HEK293 (cell line): Measurements from ENCODE around the gene ARHGAP42.
A peak's percentile ranks its signal among the peaks of the same experiment; 100 is the strongest.

Source experiments
- CTCF ChIA-PET: fragments of 350-600 bp; formaldehyde crosslinking; extraction: SDS; loops from one replicate; lab custom pipeline; 2021; ENCODE audit warnings: antibody characterized with exemption; lab: Yijun Ruan, JAX
- POLR2A ChIA-PET: fragments of 300-600 bp; formaldehyde crosslinking; extraction: SDS; loops from one replicate; lab custom pipeline; 2020; ENCODE audit warnings: antibody characterized with exemption, inconsistent platforms; lab: Yijun Ruan, JAX
- H3K27ac ChIP-seq: fragments of 200-500 bp; sonication (Bioruptor generic); 2 replicates; pipeline ENCODE4 v1.5.1; 2014; ENCODE audit warnings: low read depth, low read length, control low read depth, inconsistent platforms; ENCODE audit errors: extremely low read depth
- H3K36me3 ChIP-seq, 2 experiments: fragments of 200-500 bp in 1 of 2; sonication (Bioruptor generic) in 1 of 2; 1 replicate in 1 of 2; 2 replicates in 1 of 2; pipeline ENCODE4 v1.5.1; 2014 to 2017; ENCODE audit warnings: inconsistent platforms in 2 of 2, low read length in 2 of 2; ENCODE audit not compliant: control insufficient read depth in 2 of 2, insufficient read depth in 1 of 2
- H3K4me1 ChIP-seq: fragments of 200-500 bp; sonication (Bioruptor generic); 2 replicates; pipeline ENCODE4 v1.5.1; 2014; ENCODE audit warnings: mild to moderate bottlenecking, low read length, inconsistent platforms; ENCODE audit not compliant: control insufficient read depth, insufficient read depth
- H3K4me3 ChIP-seq: 2 replicates; pipeline ENCODE4 v1.5.1; 2011; ENCODE audit warnings: low read depth, mild to moderate bottlenecking, control low read depth, low read length, moderate library complexity
- H3K9me3 ChIP-seq: fragments of 200-500 bp; sonication (Bioruptor generic); 2 replicates; pipeline ENCODE4 v1.5.1; 2014; ENCODE audit warnings: low read depth, low read length, inconsistent platforms; ENCODE audit not compliant: control insufficient read depth, insufficient read depth
- BCL6B ChIP-seq: fragments of 450-650 bp; formaldehyde crosslinking; IDR thresholded peaks from 2 replicates; pipeline ENCODE4 v1.5.1; 2017; ENCODE audit warnings: missing biosample characterization, missing genetic modification characterization
- MZF1 ChIP-seq: fragments of 450-650 bp; formaldehyde crosslinking; IDR thresholded peaks from 2 replicates; pipeline ENCODE4 v1.5.1; 2017; ENCODE audit warnings: missing biosample characterization, missing genetic modification characterization, borderline replicate concordance
- OSR2 ChIP-seq: fragments of 450-650 bp; formaldehyde crosslinking; IDR thresholded peaks from 2 replicates; pipeline ENCODE4 v1.5.1; 2016; ENCODE audit warnings: missing biosample characterization, missing genetic modification characterization
- OVOL3 ChIP-seq: fragments of 450-650 bp; formaldehyde crosslinking; IDR thresholded peaks from 2 replicates; pipeline ENCODE4 v1.5.1; 2016; ENCODE audit warnings: missing biosample characterization, missing genetic modification characterization
- PATZ1 ChIP-seq: fragments of 450-650 bp; formaldehyde crosslinking; IDR thresholded peaks from 2 replicates; pipeline ENCODE4 v1.5.1; 2016; ENCODE audit warnings: missing biosample characterization, missing genetic modification characterization
- PRDM1 ChIP-seq: fragments of 450-650 bp; formaldehyde crosslinking; IDR thresholded peaks from 2 replicates; pipeline ENCODE4; 2016; ENCODE audit warnings: missing biosample characterization, missing genetic modification characterization
- RBAK ChIP-seq: fragments of 450-650 bp; formaldehyde crosslinking; IDR thresholded peaks from 2 replicates; pipeline ENCODE4 v1.5.1; 2016; ENCODE audit warnings: missing biosample characterization, missing genetic modification characterization
- ZNF10 ChIP-seq: fragments of 450-650 bp; formaldehyde crosslinking; IDR thresholded peaks from 2 replicates; pipeline ENCODE4 v1.5.1; 2017; ENCODE audit warnings: missing biosample characterization, missing genetic modification characterization
- ZNF19 ChIP-seq: fragments of 450-650 bp; formaldehyde crosslinking; IDR thresholded peaks from 2 replicates; pipeline ENCODE4; 2016; ENCODE audit warnings: missing biosample characterization, missing genetic modification characterization, low read depth
- ZNF24 ChIP-seq: fragments of 450-650 bp; formaldehyde crosslinking; IDR thresholded peaks from 2 replicates; pipeline ENCODE4 v1.5.1; 2016; ENCODE audit warnings: missing biosample characterization, missing genetic modification characterization
- ZNF398 ChIP-seq: fragments of 450-650 bp; formaldehyde crosslinking; IDR thresholded peaks from 2 replicates; pipeline ENCODE4 v1.5.1; 2017; ENCODE audit warnings: missing biosample characterization, missing genetic modification characterization
- ZNF404 ChIP-seq: fragments of 450-650 bp; formaldehyde crosslinking; IDR thresholded peaks from 2 replicates; pipeline ENCODE4 v1.5.1; 2017; ENCODE audit warnings: missing biosample characterization, missing genetic modification characterization
- ZNF621 ChIP-seq: fragments of 450-650 bp; formaldehyde crosslinking; IDR thresholded peaks from 2 replicates; pipeline ENCODE4 v1.5.1; 2017; ENCODE audit warnings: missing biosample characterization, missing genetic modification characterization
- ZNF624 ChIP-seq: fragments of 450-650 bp; formaldehyde crosslinking; IDR thresholded peaks from 2 replicates; pipeline ENCODE4 v1.5.1; 2017; ENCODE audit warnings: missing biosample characterization, missing genetic modification characterization
- ZNF768 ChIP-seq: fragments of 450-650 bp; formaldehyde crosslinking; IDR thresholded peaks from 2 replicates; pipeline ENCODE4 v1.5.1; 2018; ENCODE audit warnings: missing biosample characterization, mild to moderate bottlenecking, missing genetic modification characterization
- ZSCAN23 ChIP-seq: fragments of 450-650 bp; formaldehyde crosslinking; IDR thresholded peaks from 2 replicates; pipeline ENCODE4 v1.5.1; 2016; ENCODE audit warnings: missing biosample characterization, missing genetic modification characterization
- ZXDB ChIP-seq: fragments of 450-650 bp; formaldehyde crosslinking; IDR thresholded peaks from 2 replicates; pipeline ENCODE4 v1.5.1; 2016; ENCODE audit warnings: missing biosample characterization, missing genetic modification characterization

Gene ARHGAP42

GRCh38 chr11:100738701-100739270, 51.7 kb downstream of the ARHGAP42 start:
- Histone ChIP-seq H3K27ac (no peak overlapping the region), H3K36me3 (no peaks in the 10 kb centered on the region), H3K4me3 (no peak overlapping the region), H3K4me1 (peaks cover 10% of the 10 kb centered on the region; the same call in 1 of the 2 replicates)
- ChIA-PET CTCF (interaction anchor here (0.5 to 1.2 kb wide), 4 partner anchors 47 to 188 kb away, joined by 3 to 4 read pairs (median 4); no protein-coding TSS in a partner anchor), POLR2A (no interaction called here)
- TF ChIP-seq OVOL3 (tag by site-specific recombination), result no peak
- no peak for TF ChIP-seq PATZ1 (tag by site-specific recombination)
- no peak for TF ChIP-seq ZNF404 (tag by site-specific recombination)
- TF ChIP-seq OSR2, result no peak
- no peak for TF ChIP-seq ZNF768
- TF ChIP-seq ZSCAN23 (tag by site-specific recombination), result no peak
- no peak for TF ChIP-seq ZXDB (tag by site-specific recombination)
- no peak for TF ChIP-seq ZNF24 (tag by site-specific recombination)
- TF ChIP-seq MZF1, result no peak
- no peak for TF ChIP-seq ZNF19
- TF ChIP-seq, all 188 proteins: peak for 0
- H3K9me3 ChIP-seq, result no peaks in the 10 kb centered on the region

GRCh38 chr11:100739666-100740065, 52.6 kb downstream of the ARHGAP42 start:
- Histone ChIP-seq H3K9me3 (no peaks in the 10 kb centered on the region), H3K27ac (no peak overlapping the region), H3K36me3 (no peaks in the 10 kb centered on the region), H3K4me3 (no peak overlapping the region), H3K4me1 (peaks cover 10% of the 10 kb centered on the region; the same call in 1 of the 2 replicates)
- POLR2A ChIA-PET, result no interaction called here
- TF ChIP-seq ZNF10 (tag by site-specific recombination) (0 out of 2 replicates have a peak, but pooled peaks have one; percentile 16), ZNF398 (tag by site-specific recombination) (no peak), ZNF621 (no peak), RBAK (no peak)
- CTCF ChIA-PET, result interaction anchor here (0.9 kb wide), 1 partner anchor 52 kb away, joined by 3 read pairs; no protein-coding TSS in a partner anchor

- Histone ChIP-seq H3K27ac (no peak overlapping the region), H3K36me3 (no peaks in the 10 kb centered on the region)
- peak; percentile 86 for TF ChIP-seq BCL6B
- TF ChIP-seq PRDM1 (tag by site-specific recombination), result peak; percentile 60
- TF ChIP-seq ZNF624 (tag by site-specific recombination), result no peak
- TF ChIP-seq, all 188 proteins: peak for 2
- H3K4me1 ChIP-seq, result peaks cover 10% of the 10 kb centered on the region; the same call in 1 of the 2 replicates
- POLR2A ChIA-PET, result no interaction called here
- no peak overlapping the region for H3K4me3 ChIP-seq
- no peaks in the 10 kb centered on the region for H3K9me3 ChIP-seq
- CTCF ChIA-PET, result interaction anchor here (0.9 kb wide), 1 partner anchor 53 kb away, joined by 3 read pairs; no protein-coding TSS in a partner anchor
Observed at GRCh38 chr11:100740440-100740839, 53.4 kb downstream of the ARHGAP42 start.
